Transverse colon (tissue), 4 donors: ENCODE data around the gene MRPS5. TPM values are rescaled to one million over a fixed set of nuclear protein-coding genes. Genes with fewer than 3 reads are reported as not detected.

ENCODE experiments used
- DNase-seq: peaks from one replicate; pipeline ENCODE4 v3.0.0-alpha.2; 2019
- H3K27ac ChIP-seq, 4 donors: fragments of 200-600 bp; sonication (generic); 2 replicates each; pipeline ENCODE4 v1.5.1; 2016 to 2018; ENCODE audit warnings: inconsistent platforms in 4 of 4
- H3K27me3 ChIP-seq: fragments of 200-600 bp; sonication (generic); 2 replicates; pipeline ENCODE4 v1.5.1; 2017; ENCODE audit warnings: inconsistent platforms
- H3K36me3 ChIP-seq, 4 donors: fragments of 200-600 bp; sonication (generic); 2 replicates each; pipeline ENCODE4 v1.5.1; 2017 to 2019; ENCODE audit warnings: inconsistent platforms in 4 of 4
- H3K4me1 ChIP-seq, 4 donors: fragments of 200-600 bp; sonication (generic); 2 replicates each; pipeline ENCODE4 v1.5.1; 2017 to 2020; ENCODE audit warnings: inconsistent platforms in 4 of 4
- H3K4me3 ChIP-seq, 4 donors: fragments of 200-600 bp; sonication (generic); 1 replicate in 1 of 4; 2 replicates in 3 of 4; pipeline versions ENCODE4 v1.5.1 to v1.6.1; 2017 to 2019; ENCODE audit warnings: inconsistent platforms in 4 of 4
- H3K9me3 ChIP-seq, 2 donors: fragments of 200-600 bp; sonication (generic); 2 replicates each; pipeline ENCODE4 v1.5.1; 2017 to 2019; ENCODE audit warnings: inconsistent platforms in 2 of 2
- EP300 ChIP-seq: sonication (generic); formaldehyde crosslinking; IDR thresholded peaks from one replicate; pipeline ENCODE4 v1.6.1; 2017; ENCODE audit warnings: antibody characterized with exemption, low read depth
- POLR2A ChIP-seq: fragments of 450-650 bp; IDR thresholded peaks from one replicate; pipeline ENCODE4 v1.6.1; 2016; ENCODE audit warnings: antibody characterized with exemption, mild to moderate bottlenecking, moderate library complexity
- POLR2AphosphoS5 ChIP-seq, 3 donors: sonication (generic); formaldehyde crosslinking; IDR thresholded peaks; one replicate each; pipeline ENCODE4 v1.6.1; 2016; ENCODE audit warnings: antibody characterized with exemption in 3 of 3
- WGBS, 2 donors: methylation state at CpG; one replicate each; pipeline ENCODE4 v1.1.5; 2018; ENCODE audit warnings: low coverage in 1 of 2; 5-methylcytosine and 5-hydroxymethylcytosine counted together
- in situ Hi-C, 4 donors: fragments of 200-750 bp; cut with MboI; loops; one replicate each; pipeline versions ENCODE4 v1.15.0 to v1.15.1; 2017; ENCODE audit warnings: low sequenced_read_pairs in 3 of 4, low pct_ligation_motif_present in 1 of 4, low pct_unique_long_range_greater_than_20kb in 1 of 4
- intact Hi-C: fragments of 100-400 bp; cut with DNase I; formaldehyde crosslinking; loops from one replicate; pipeline ENCODE4 v1.15.1; 2023; ENCODE audit warnings: low total_unique reads
- total RNA-seq, 4 donors: library from RNA; depleted of rRNA; stranded (reverse); fragments of >200 nt; gene quantifications; one replicate each; pipeline ENCODE4 v1.1.0, GENCODE V29; 2016
- TF ChIP-seq, protein P1 (sequence below), 5 experiments: fragments of 200-600 bp in 3 of 5; fragments of 450-650 bp in 2 of 5; sonication (generic) in 3 of 5; IDR thresholded peaks; 1 replicate in 2 of 5; 2 replicates in 3 of 5; pipeline ENCODE4 v1.5.1; 2016 to 2017; ENCODE audit warnings: antibody characterized with exemption in 5 of 5, inconsistent platforms in 3 of 5, mild to moderate bottlenecking in 2 of 5, moderate library complexity in 1 of 5

The MRPS5 gene
- total RNA-seq, 4 donors from 2014 or later, result 61.7 to 145 (median 77.2) TPM

DNA sequence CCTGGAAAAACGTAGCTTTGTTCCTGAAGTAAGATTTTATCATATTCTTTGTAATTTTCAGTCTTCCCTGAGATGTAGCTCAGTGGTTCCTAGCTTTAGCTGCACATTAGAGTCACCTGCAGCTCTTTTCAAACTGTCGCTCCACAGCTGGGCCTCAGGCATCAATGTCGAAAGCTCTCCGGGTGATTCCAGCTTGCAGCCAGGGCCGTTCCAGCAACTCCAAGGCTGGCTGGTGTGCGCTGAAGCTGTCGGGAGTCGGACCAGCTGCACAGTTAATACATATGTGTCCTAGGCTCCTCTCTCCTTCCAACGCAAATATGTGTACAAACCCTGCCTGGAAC is 43.4 kb upstream of the MRPS5 start:
- WGBS, 2 donors, result 0 to 4% methylated on average over 4 to 9 of the region's 9 CpGs
- intact Hi-C loops, result no loop called here

DNA sequence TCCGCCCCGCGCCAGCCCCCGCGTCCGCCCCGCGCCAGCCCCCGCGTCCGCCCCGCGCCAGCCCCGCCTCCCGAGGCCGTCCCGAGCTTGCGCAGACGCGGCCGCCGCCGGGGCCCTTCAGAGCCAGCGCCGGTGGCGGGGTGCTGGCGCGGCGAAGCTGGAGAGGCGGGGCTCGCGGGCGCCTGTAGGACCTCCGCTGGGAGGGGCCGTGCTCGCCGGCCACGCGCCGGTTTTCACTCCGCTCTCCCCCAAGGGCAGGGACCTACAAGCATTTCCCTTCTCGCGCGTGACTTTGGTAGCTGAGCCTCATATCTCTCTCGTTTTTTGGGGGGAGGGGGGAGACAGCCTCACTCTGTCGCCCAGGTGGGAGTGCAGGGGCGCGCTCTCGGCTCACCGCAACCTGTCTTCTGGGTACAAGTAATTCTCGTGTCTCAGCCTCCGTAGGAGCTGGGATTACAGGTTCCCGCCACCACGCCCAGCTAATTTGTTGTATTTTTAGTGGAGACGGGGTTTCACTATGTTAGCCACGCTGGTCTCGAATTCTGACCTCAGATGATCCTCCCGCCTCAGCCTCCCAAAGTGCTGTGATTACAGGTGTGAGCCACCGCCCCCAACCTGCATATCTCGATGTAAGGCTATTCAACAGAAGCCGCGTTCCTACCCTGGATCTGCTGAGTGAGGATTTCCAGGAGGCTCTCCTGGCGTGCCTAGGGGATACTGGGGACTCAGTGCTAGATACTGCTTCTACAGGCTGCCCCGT is 38.3 kb upstream of the MRPS5 start, which contains the start of gene ZNF514:
TSS of gene ZNF514 (minus strand) at position 159 of the 760 bp plus-strand sequence. CDS start 6,595 bp downstream, outside the sequence.
- intact Hi-C loops, result no loop called here

More for the DNA sequence above, 43.4 kb upstream of the MRPS5 start:
- Histone ChIP-seq H3K9me3 (no peaks in the 10 kb centered on the region), H3K36me3 (no peaks in the 10 kb centered on the region), H3K27me3 (no peaks in the 10 kb centered on the region), H3K27ac (peak overlapping the region; percentile 87 to 96 (median 88)), H3K4me3 (peak overlapping the region; percentile 61 to 94 (median 68)), H3K4me1 (peaks cover 7 to 22% (median 20%) of the 10 kb centered on the region in 4 donors)
- no peak for DNase-seq
- TF ChIP-seq POLR2AphosphoS5 (IDR thresholded peaks at IDR 0.05) (no peak), EP300 (no peak), POLR2A (no peak)
- TF ChIP-seq, protein P1, sequence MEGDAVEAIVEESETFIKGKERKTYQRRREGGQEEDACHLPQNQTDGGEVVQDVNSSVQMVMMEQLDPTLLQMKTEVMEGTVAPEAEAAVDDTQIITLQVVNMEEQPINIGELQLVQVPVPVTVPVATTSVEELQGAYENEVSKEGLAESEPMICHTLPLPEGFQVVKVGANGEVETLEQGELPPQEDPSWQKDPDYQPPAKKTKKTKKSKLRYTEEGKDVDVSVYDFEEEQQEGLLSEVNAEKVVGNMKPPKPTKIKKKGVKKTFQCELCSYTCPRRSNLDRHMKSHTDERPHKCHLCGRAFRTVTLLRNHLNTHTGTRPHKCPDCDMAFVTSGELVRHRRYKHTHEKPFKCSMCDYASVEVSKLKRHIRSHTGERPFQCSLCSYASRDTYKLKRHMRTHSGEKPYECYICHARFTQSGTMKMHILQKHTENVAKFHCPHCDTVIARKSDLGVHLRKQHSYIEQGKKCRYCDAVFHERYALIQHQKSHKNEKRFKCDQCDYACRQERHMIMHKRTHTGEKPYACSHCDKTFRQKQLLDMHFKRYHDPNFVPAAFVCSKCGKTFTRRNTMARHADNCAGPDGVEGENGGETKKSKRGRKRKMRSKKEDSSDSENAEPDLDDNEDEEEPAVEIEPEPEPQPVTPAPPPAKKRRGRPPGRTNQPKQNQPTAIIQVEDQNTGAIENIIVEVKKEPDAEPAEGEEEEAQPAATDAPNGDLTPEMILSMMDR (IDR thresholded peaks at IDR 0.05), result no peak
- in situ Hi-C loops, result no loop called here

DNA sequence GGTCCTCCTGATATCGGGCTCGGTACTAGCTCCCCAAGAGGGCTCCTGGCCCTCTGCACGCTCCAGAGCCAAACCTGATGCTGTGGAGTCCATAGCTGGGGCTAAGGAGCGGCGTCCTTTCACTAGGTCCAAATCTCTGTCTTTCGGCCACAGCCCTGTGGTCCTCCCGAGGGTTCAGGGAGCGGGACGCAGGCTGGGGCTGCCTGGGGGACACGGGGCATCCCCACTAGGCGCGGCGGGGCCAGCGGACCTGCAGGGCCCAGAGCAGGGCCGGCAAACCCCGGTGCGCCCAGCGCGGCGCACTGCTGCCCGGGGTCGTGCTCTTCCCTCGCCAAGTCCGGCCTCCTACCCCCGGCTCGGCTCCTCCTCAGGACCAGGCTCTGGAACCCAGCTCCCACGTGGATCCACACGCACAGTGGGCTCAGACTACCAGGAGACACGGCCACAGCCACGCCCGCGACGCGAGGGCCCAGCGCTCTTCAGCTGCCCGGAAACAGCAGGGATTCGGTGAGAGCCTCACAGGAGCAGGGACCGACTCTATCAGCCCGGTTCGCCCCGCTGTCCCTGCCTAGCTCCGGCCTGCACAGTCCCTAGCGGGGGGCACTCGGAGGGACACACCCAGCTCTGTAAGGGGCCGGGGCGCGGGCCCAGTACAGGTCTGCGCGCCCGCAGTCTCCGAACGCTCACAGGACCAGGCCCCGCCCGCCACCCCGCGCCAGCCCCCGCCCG is 37.4 kb upstream of the MRPS5 start:
- peak; percentile 44 for DNase-seq
- H3K4me3 ChIP-seq, result peak overlapping the region; percentile 55 to 90 (median 71)
- peaks cover 0 to 26% (median 10%) of the 10 kb centered on the region in 4 donors for H3K36me3 ChIP-seq
- peak in 1 of 3 donors; percentile 5 for TF ChIP-seq POLR2AphosphoS5 (IDR thresholded peaks at IDR 0.05)
- TF ChIP-seq, protein P1 (IDR thresholded peaks at IDR 0.05), result no peak
- WGBS, 2 donors, result 5% methylated on average over 30 of the region's 58 CpGs; no CpG with 5 or more reads in 1 of the 2 donors
- in situ Hi-C loops (no loop called here), intact Hi-C loops (no loop called here)
- peaks cover 1 to 4% of the 10 kb centered on the region in 2 donors for H3K9me3 ChIP-seq
- peaks cover 10 to 16% (median 12%) of the 10 kb centered on the region in 4 donors for H3K4me1 ChIP-seq
- peak overlapping the region; percentile 67 to 89 (median 84) for H3K27ac ChIP-seq
- no peaks in the 10 kb centered on the region for H3K27me3 ChIP-seq

More for the DNA sequence above, 38.3 kb upstream of the MRPS5 start, which contains the start of gene ZNF514:
- peaks cover 16 to 25% (median 20%) of the 10 kb centered on the region in 4 donors for H3K4me1 ChIP-seq
- no peaks in the 10 kb centered on the region for H3K27me3 ChIP-seq
- peak in 1 of 3 donors; percentile 30 for TF ChIP-seq POLR2AphosphoS5 (IDR thresholded peaks at IDR 0.05)
- TF ChIP-seq, protein P1 (IDR thresholded peaks at IDR 0.05), result no peak
- peak within 1 kb of the TSS; percentile 55 to 90 (median 71) for H3K4me3 ChIP-seq
- peaks cover 0 to 18% (median 6%) of the 10 kb centered on the region in 4 donors for H3K36me3 ChIP-seq
- peak; percentile 85 for DNase-seq
- WGBS, 2 donors, result 13% methylated on average over 31 of the region's 64 CpGs; no CpG with 5 or more reads in 1 of the 2 donors
- in situ Hi-C loops, result no loop called here
- H3K27ac ChIP-seq, result peak within 1 kb of the TSS; percentile 70 to 93 (median 86)
- no peaks in the 10 kb centered on the region for H3K9me3 ChIP-seq

DNA sequence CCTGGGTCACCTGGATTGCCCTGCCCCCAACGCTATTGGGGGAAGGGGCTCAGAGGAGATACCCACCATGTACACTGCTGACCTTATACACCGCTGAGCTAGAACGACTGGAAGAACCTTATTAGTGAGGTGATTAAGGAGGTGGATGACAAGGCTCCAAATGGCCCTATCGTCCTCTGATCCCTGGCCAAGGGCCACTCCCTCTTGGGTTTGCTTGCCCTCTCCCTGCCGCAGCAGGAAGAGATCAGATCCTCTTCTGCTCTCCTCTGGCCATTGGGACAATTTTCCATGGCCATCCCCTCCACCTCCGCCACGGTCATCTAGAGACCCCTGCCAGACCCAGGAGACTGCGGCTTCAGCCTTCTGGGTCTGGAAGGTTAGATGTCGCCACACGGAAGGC is 36.8 kb upstream of the MRPS5 start:
- Histone ChIP-seq H3K4me3 (peak overlapping the region; percentile 55 to 90 (median 71)), H3K27me3 (no peaks in the 10 kb centered on the region), H3K9me3 (peaks cover 4 to 7% of the 10 kb centered on the region in 2 donors), H3K27ac (peak overlapping the region; percentile 67 to 89 (median 84)), H3K4me1 (peaks cover 8 to 13% (median 11%) of the 10 kb centered on the region in 4 donors), H3K36me3 (peaks cover 0 to 30% (median 13%) of the 10 kb centered on the region in 4 donors)
- in situ Hi-C loops (no loop called here), intact Hi-C loops (no loop called here)
- WGBS, 2 donors, result 69% methylated on average over 10 of the region's 10 CpGs; no CpG with 5 or more reads in 1 of the 2 donors
- TF ChIP-seq, protein P1 (IDR thresholded peaks at IDR 0.05), result no peak
- TF ChIP-seq EP300 (no peak), POLR2AphosphoS5 (IDR thresholded peaks at IDR 0.05) (peak in 1 of 3 donors; percentile 38), POLR2A (peak; percentile 22)
- peak; percentile 25 for DNase-seq
